Measurements from ENCODE around the gene DPH5.
"Not testable (repeated sequence)": the region's sequence is repeated elsewhere in the genome, so short reads cannot be mapped to it uniquely, and the experiment has no call there.

DPH5 gene

GRCh38 chr1:101033017-101033416 is 7.4 kb upstream of the DPH5 start:
- TF ChIP-seq CTCF (IDR thresholded peaks at IDR 0.05; ENCODE audit: control insufficient read depth, insufficient read depth, low read depth, low read length, missing control alignments) = no peak
- H3K4me3 ChIP-seq (ENCODE audit: control insufficient read depth, low read depth, low read length) = no peak overlapping the region
- no peak for DNase-seq (ENCODE audit: low read depth)

GRCh38 chr1:101032129-101032528 is 6.5 kb upstream of the DPH5 start:
- DNase-seq (ENCODE audit: low read depth); H3K4me3 ChIP-seq (ENCODE audit: control insufficient read depth, low read depth, low read length): not testable (repeated sequence)

- H3K4me3 ChIP-seq (ENCODE audit: control insufficient read depth, low read depth, low read length) = no peak overlapping the region
- no peak for DNase-seq (ENCODE audit: low read depth)
- TF ChIP-seq CTCF (IDR thresholded peaks at IDR 0.05; ENCODE audit: control insufficient read depth, insufficient read depth, low read depth, low read length, missing control alignments) = no peak
These were observed 5.3 kb upstream of the DPH5 start for GRCh38 chr1:101030881-101031280.

- H3K4me3 ChIP-seq (ENCODE audit: control insufficient read depth, low read depth, low read length) = no peak overlapping the region
- DNase-seq (ENCODE audit: low read depth) = no peak
- no peak for TF ChIP-seq CTCF (IDR thresholded peaks at IDR 0.05; ENCODE audit: control insufficient read depth, insufficient read depth, low read depth, low read length, missing control alignments)
These were observed 3.6 kb upstream of the DPH5 start for GRCh38 chr1:101029184-101029583.

- DNase-seq (ENCODE audit: low read depth) = no peak
- no peak for TF ChIP-seq CTCF (IDR thresholded peaks at IDR 0.05; ENCODE audit: control insufficient read depth, insufficient read depth, low read depth, low read length, missing control alignments)
- H3K4me3 ChIP-seq (ENCODE audit: control insufficient read depth, low read depth, low read length) = no peak overlapping the region
These were observed 2.9 kb upstream of the DPH5 start for GRCh38 chr1:101028466-101028865.

GRCh38 chr1:101027194-101027772 is 1.7 kb upstream of the DPH5 start:
- no peak for DNase-seq (ENCODE audit: low read depth)
- no peak for TF ChIP-seq CTCF (IDR thresholded peaks at IDR 0.05; ENCODE audit: control insufficient read depth, insufficient read depth, low read depth, low read length, missing control alignments)

GRCh38 chr1:101026430-101026788 is 825 bp upstream of the DPH5 start:
- DNase-seq (ENCODE audit: low read depth) = no peak
- TF ChIP-seq CTCF (IDR thresholded peaks at IDR 0.05; ENCODE audit: control insufficient read depth, insufficient read depth, low read depth, low read length, missing control alignments) = no peak
- H3K4me3 ChIP-seq (ENCODE audit: control insufficient read depth, low read depth, low read length) = peak overlapping the region; percentile 75

More at GRCh38 chr1:101027194-101027772, 1.7 kb upstream of the DPH5 start:
- no peak overlapping the region for H3K4me3 ChIP-seq (ENCODE audit: control insufficient read depth, low read depth, low read length)
